Measurements from ENCODE around the gene GPR75.

DNA sequence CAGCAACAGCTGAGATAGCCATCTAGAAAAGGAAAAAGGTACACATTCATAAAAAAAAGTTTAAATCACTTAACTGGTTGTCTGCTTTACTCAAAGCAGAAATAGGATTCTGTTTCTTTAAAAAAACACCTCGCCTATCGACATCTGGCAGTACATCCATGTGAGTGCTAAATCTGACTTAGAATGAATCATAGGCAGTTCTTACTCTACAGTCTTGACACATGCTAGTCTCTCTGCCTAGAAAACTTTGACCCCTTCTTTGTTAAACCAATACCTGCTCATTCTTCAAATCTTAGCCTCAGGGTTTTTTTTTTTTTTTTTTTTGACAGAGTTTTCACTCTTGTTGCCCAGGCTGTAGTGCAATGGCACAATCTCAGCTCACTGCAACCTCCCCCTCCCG, 37.1 kb upstream of the GPR75 start:
- TF ChIP-seq TAF1 (IDR thresholded peaks at IDR 0.05; ENCODE audit: borderline replicate concordance, low read depth, low read length), result no peak
- TF ChIP-seq POLR2A (IDR thresholded peaks at IDR 0.05; ENCODE audit: low read depth, low read length), result no peak
- no peak for TF ChIP-seq POLR2AphosphoS5 (IDR thresholded peaks at IDR 0.05; ENCODE audit: low read depth, low read length)

Measured in GM12892 (cell line).